Kidney epithelial cell (primary cell): Measurements from ENCODE around the gene E2F3. TPM values are rescaled to one million over a fixed set of nuclear protein-coding genes. Genes with fewer than 3 reads are reported as not detected.

Experiments used
- DNase-seq: peaks from one replicate; pipeline ENCODE4 v3.0.0-alpha.2; 2010; ENCODE audit warnings: low read depth
- H3K27me3 ChIP-seq: 2 replicates; pipeline ENCODE4 v1.6.0; 2011; ENCODE audit warnings: low read length; ENCODE audit not compliant: control insufficient read depth, insufficient read depth
- H3K36me3 ChIP-seq: 2 replicates; pipeline ENCODE4 v1.5.1; 2011; ENCODE audit warnings: low read length; ENCODE audit not compliant: control insufficient read depth, insufficient read depth
- H3K4me3 ChIP-seq: 2 replicates; pipeline ENCODE4 v1.5.1; 2011; ENCODE audit warnings: low read depth, mild to moderate bottlenecking, control low read depth, low read length
- CTCF ChIP-seq: IDR thresholded peaks from 2 replicates; pipeline ENCODE4 v1.5.1; 2011; ENCODE audit warnings: mild to moderate bottlenecking, moderate library complexity, low read length, control low read depth, inconsistent platforms; ENCODE audit not compliant: insufficient read depth, poor library complexity, severe bottlenecking
- total RNA-seq: library from RNA; depleted of rRNA; stranded (reverse); fragments of >200 nt; gene quantifications from 2 replicates; pipeline ENCODE4 v1.2.3, GENCODE V29; 2015

The E2F3 gene
- total RNA-seq, 1 donor from 2014 or later, result 16.6 TPM

GRCh38 chr6:20539387-20539786 lies 137.7 kb downstream of the E2F3 start:
- no peak for DNase-seq
- H3K36me3 ChIP-seq, result no peaks in the 10 kb centered on the region
- no peak overlapping the region for H3K4me3 ChIP-seq
- TF ChIP-seq CTCF, result no peak
- H3K27me3 ChIP-seq, result no peaks in the 10 kb centered on the region

- DNase-seq, result no peak
- Histone ChIP-seq H3K36me3 (no peaks in the 10 kb centered on the region), H3K27me3 (no peaks in the 10 kb centered on the region), H3K4me3 (no peak overlapping the region)
- TF ChIP-seq CTCF, result no peak
These were observed 139.0 kb downstream of the E2F3 start for GRCh38 chr6:20540683-20541082.

GRCh38 chr6:20541382-20541781 lies 139.7 kb downstream of the E2F3 start:
- no peak for DNase-seq
- no peaks in the 10 kb centered on the region for H3K36me3 ChIP-seq
- H3K4me3 ChIP-seq, result no peak overlapping the region
- H3K27me3 ChIP-seq, result no peaks in the 10 kb centered on the region
- TF ChIP-seq CTCF, result no peak

GRCh38 chr6:20542927-20543602 lies 141.4 kb downstream of the E2F3 start:
- DNase-seq, result peak; percentile 76
- H3K4me3 ChIP-seq, result no peak overlapping the region

More at GRCh38 chr6:20542927-20543602, 141.4 kb downstream of the E2F3 start:
- no peak for TF ChIP-seq CTCF
- Histone ChIP-seq H3K27me3 (no peaks in the 10 kb centered on the region), H3K36me3 (no peaks in the 10 kb centered on the region)

Other genes starting within 250 kb of the E2F3 start
- gene MBOAT1, start 189.4 kb upstream of the E2F3 start, total RNA-seq, result 7.1 and 12.0 TPM in 2 replicates
- gene CDKAL1, start 132.6 kb downstream of the E2F3 start, total RNA-seq, result 15.0 and 17.9 TPM in 2 replicates